OCI-LY7 (cell line): ENCODE data around the gene R3HDM4. TPM values are rescaled to one million over a fixed set of nuclear protein-coding genes. Genes with fewer than 3 reads are reported as not detected.

Experiments used
- BruUV-seq: library from RNA; stranded (reverse); fragments of 400-500 nt; replicated peaks from 2 replicates; lab custom pipeline; 2021; lab: Mats Ljungman, UMichigan
- CTCF ChIA-PET: fragments of 300-600 bp; sonication (Branson Sonifier 250); formaldehyde crosslinking; loops from one replicate; lab custom pipeline; 2022; ENCODE audit warnings: antibody characterized with exemption; ENCODE audit not compliant: unreplicated experiment; lab: Charles Lee
- POLR2A ChIA-PET: fragments of 300-600 bp; sonication (Branson Sonifier 250); formaldehyde crosslinking; loops from one replicate; lab custom pipeline; 2022; ENCODE audit warnings: antibody characterized with exemption; lab: Charles Lee
- DNase-seq: peaks from one replicate; pipeline ENCODE4 v3.0.0-alpha.2; 2015; ENCODE audit warnings: low spot score
- H2AFZ ChIP-seq: fragments of 200-600 bp; sonication (generic), shearing (Covaris generic); 2 replicates; pipeline ENCODE4 v1.6.1; 2014; ENCODE audit warnings: mild to moderate bottlenecking, antibody characterized with exemption, low read length, moderate library complexity
- H3K27ac ChIP-seq: fragments of 200-600 bp; sonication (generic); 2 replicates; pipeline ENCODE4 v1.5.1; 2014; ENCODE audit warnings: mixed run types, low read depth, mild to moderate bottlenecking, moderate library complexity, low read length, inconsistent platforms; ENCODE audit not compliant: poor library complexity, severe bottlenecking
- H3K36me3 ChIP-seq: fragments of 200-600 bp; sonication (generic); 2 replicates; pipeline ENCODE4 v1.6.1; 2014; ENCODE audit warnings: mild to moderate bottlenecking, antibody characterized with exemption, low read length, moderate library complexity, mixed read lengths; ENCODE audit not compliant: insufficient read depth
- H3K4me1 ChIP-seq: fragments of 200-600 bp; sonication (generic); 2 replicates; pipeline ENCODE4 v1.5.1; 2014; ENCODE audit warnings: mild to moderate bottlenecking, low read length; ENCODE audit not compliant: insufficient read depth, poor library complexity, severe bottlenecking
- H3K4me2 ChIP-seq: fragments of 200-600 bp; sonication (generic); 2 replicates; pipeline ENCODE4 v1.6.1; 2014; ENCODE audit warnings: mild to moderate bottlenecking, low read length
- H3K4me3 ChIP-seq: fragments of 200-600 bp; sonication (generic); 2 replicates; pipeline ENCODE4 v1.5.1; 2014; ENCODE audit warnings: mild to moderate bottlenecking, low read depth, low read length; ENCODE audit not compliant: poor library complexity, severe bottlenecking
- H3K79me2 ChIP-seq: fragments of 200-600 bp; sonication (generic); 2 replicates; pipeline ENCODE4 v1.6.1; 2016; ENCODE audit warnings: low read depth, mild to moderate bottlenecking, low read length, moderate library complexity, mixed read lengths; ENCODE audit not compliant: insufficient read depth
- H3K9me2 ChIP-seq: fragments of 200-600 bp; sonication (generic); 2 replicates; pipeline ENCODE4 v1.6.1; 2016; ENCODE audit warnings: mild to moderate bottlenecking, low read length, mixed read lengths; ENCODE audit not compliant: insufficient read depth
- H3K9me3 ChIP-seq: fragments of 200-600 bp; sonication (generic); 2 replicates; pipeline ENCODE4 v1.6.1; 2014; ENCODE audit warnings: mild to moderate bottlenecking, mixed run types, low read length, mixed read lengths
- H4K20me1 ChIP-seq: fragments of 200-600 bp; sonication (generic); 2 replicates; pipeline ENCODE4 v1.6.1; 2014; ENCODE audit warnings: mild to moderate bottlenecking, antibody characterized with exemption, low read length, moderate library complexity, mixed read lengths; ENCODE audit not compliant: insufficient read depth
- EZH2phosphoT487 ChIP-seq: fragments of 200-600 bp; sonication (generic); IDR thresholded peaks from 2 replicates; pipeline ENCODE4 v1.6.1; 2018; ENCODE audit warnings: low read depth, borderline replicate concordance, mild to moderate bottlenecking, mixed run types, antibody characterized with exemption, low read length, moderate library complexity, mixed read lengths
- intact Hi-C: fragments of 100-400 bp; cut with micrococcal nuclease; formaldehyde crosslinking; loops from one replicate; pipeline ENCODE4 v1.10.0; 2022; ENCODE audit not compliant: unreplicated experiment
- total RNA-seq, 2 experiments: library from RNA; depleted of rRNA in 1 of 2; stranded (reverse); fragments of >200 nt in 1 of 2; shearing (Covaris generic) in 1 of 2; gene quantifications; 2 replicates each; pipeline ENCODE4 v1.2.3, GENCODE V29; 2014 to 2022
- TF ChIP-seq, protein P1 (sequence below): fragments of 200-600 bp; sonication (generic); conservative IDR thresholded peaks from 2 replicates; pipeline ENCODE4 v1.5.1; 2014; ENCODE audit warnings: mild to moderate bottlenecking, antibody characterized with exemption, low read length, moderate library complexity, mixed read lengths

Gene R3HDM4
- total RNA-seq, 2 experiments from 2014 or later: 43.5 to 64.9 TPM

DNA sequence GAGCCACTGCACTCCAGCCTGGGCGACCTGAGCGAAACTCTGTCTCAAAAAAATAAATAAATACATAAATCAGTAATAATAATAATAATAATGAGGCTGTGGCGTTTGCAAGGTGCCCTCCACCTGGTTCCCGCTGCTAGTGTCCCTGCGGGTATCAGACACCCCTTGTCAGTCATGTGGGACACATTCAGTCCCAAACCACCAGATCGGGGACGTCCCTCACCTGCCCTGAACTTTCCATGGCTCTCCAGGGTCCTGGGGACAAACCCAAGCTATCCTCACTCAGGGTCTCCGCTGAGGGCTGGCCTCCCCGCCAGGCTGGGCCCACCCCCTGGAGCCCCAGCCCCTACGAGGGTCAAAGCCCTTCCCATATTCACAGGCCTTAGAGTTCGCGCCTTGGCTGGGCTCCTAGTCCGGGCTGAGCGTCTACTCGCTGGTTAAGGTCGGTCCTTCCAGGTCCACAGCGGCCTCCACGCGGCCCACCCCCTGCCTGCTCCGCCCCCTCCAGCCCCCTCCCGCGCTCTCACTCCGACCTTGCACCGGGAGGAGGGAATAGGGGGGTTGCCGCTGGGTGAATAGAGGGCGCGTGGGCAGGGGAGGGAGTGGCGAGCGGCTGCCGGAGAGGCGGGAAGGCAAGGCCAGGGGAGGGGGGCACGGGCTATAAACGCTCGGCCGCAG, 3.8 kb upstream of the R3HDM4 start:
- peaks cover 11% of the 10 kb centered on the region for H3K4me1 ChIP-seq
- intact Hi-C loops: loop anchor here (1.0 kb wide), 1 partner anchor 54 kb away; no protein-coding TSS in a partner anchor

DNA sequence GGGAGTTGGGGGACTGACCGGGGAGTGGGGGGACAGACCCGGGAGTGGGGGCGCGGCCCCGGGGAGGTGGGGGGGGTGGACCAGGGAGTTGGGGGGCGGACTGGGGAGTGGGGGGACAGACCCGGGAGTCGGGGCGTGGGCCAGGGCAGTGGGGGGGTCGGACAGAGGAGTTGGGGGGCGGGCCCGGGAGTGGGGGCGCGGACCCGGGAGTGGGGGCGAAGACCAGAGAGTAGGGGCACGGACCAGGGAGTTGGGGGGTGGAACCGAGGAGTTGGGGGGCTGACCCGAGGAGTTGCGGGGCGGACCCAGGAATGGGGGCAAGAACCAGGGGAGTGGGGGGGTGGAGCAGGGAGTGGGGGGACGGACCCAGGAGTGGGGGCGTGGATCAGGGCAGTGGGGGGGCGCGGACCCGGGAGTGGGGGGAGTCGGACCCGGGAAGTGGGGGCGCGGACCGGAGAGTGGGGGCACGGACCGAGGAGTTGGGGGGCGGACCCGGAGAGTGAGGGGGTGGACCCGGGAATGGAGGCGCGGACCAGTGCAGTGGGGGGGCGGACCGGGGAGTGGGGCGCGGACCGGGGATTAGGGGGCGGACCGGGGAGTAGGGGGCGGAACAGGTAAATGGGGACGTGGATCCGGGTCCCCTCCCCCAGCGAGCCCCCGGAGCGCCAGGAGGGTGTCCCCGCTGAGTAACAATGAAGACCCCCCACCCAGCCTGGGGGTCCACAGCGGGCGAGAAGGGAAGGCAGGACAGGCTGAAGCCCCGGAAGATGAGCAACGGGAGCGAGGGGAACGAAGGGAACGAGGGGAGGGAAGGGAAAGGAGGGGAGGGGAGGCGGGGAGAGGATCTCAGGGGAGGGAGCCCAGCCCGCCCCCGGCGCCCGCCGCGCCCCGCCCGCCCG, 589 bp downstream of the R3HDM4 start:
- DNase-seq: no peak
- no peak overlapping the region; the same call in 1 of the 2 replicates for H2AFZ ChIP-seq

More for the DNA sequence above, 3.8 kb upstream of the R3HDM4 start:
- Histone ChIP-seq H4K20me1 (no peaks in the 10 kb centered on the region), H3K9me3 (no peaks in the 10 kb centered on the region), H3K9me2 (no peaks in the 10 kb centered on the region), H3K4me3 (no peak overlapping the region), H2AFZ (no peak overlapping the region), H3K79me2 (peaks cover 6% of the 10 kb centered on the region; the same call in 1 of the 2 replicates), H3K4me2 (peak overlapping the region; percentile 32; the same call in 1 of the 2 replicates), H3K36me3 (no peaks in the 10 kb centered on the region), H3K27ac (no peak overlapping the region)
- BruUV-seq: no TSS peak
- ChIA-PET CTCF (no interaction called here), POLR2A (no interaction called here)
- TF ChIP-seq, protein P1, sequence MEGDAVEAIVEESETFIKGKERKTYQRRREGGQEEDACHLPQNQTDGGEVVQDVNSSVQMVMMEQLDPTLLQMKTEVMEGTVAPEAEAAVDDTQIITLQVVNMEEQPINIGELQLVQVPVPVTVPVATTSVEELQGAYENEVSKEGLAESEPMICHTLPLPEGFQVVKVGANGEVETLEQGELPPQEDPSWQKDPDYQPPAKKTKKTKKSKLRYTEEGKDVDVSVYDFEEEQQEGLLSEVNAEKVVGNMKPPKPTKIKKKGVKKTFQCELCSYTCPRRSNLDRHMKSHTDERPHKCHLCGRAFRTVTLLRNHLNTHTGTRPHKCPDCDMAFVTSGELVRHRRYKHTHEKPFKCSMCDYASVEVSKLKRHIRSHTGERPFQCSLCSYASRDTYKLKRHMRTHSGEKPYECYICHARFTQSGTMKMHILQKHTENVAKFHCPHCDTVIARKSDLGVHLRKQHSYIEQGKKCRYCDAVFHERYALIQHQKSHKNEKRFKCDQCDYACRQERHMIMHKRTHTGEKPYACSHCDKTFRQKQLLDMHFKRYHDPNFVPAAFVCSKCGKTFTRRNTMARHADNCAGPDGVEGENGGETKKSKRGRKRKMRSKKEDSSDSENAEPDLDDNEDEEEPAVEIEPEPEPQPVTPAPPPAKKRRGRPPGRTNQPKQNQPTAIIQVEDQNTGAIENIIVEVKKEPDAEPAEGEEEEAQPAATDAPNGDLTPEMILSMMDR: no peak
- no peak for TF ChIP-seq EZH2phosphoT487
- no peak for DNase-seq

More for the DNA sequence above, 589 bp downstream of the R3HDM4 start:
- ChIA-PET CTCF (no interaction called here), POLR2A (no interaction called here)
- intact Hi-C loops: no loop called here
- H3K4me3 ChIP-seq: peak overlapping the region; percentile 100
- H3K27ac ChIP-seq: peak overlapping the region; percentile 56
- no peaks in the 10 kb centered on the region for H3K9me3 ChIP-seq
- H3K9me2 ChIP-seq: no peaks in the 10 kb centered on the region
- H3K4me1 ChIP-seq: peaks cover 35% of the 10 kb centered on the region
- no peak for TF ChIP-seq EZH2phosphoT487
- TF ChIP-seq, protein P1: no peak
- peaks cover 33% of the 10 kb centered on the region; the same call in 1 of the 2 replicates for H3K79me2 ChIP-seq
- no TSS peak for BruUV-seq
- no peaks in the 10 kb centered on the region for H4K20me1 ChIP-seq
- H3K4me2 ChIP-seq: peak overlapping the region; percentile 80
- H3K36me3 ChIP-seq: peaks cover 6% of the 10 kb centered on the region
